Subcutaneous abdominal adipose tissue (tissue), 5 donors: ENCODE results near the gene USF1.
"Not testable (repeated sequence)": the region's sequence is repeated elsewhere in the genome, so short reads cannot be mapped to it uniquely, and the experiment has no call there.

Experiments
- H3K27ac ChIP-seq: one replicate; pipeline ENCODE4 v1.7.0; 2013; ENCODE audit warnings: low read depth, mild to moderate bottlenecking, inconsistent platforms, low read length, moderate library complexity
- H3K27me3 ChIP-seq, 5 donors: one replicate each; pipeline ENCODE4 v1.7.0; 2013; ENCODE audit warnings: low read length in 5 of 5, inconsistent platforms in 1 of 5; ENCODE audit not compliant: control insufficient read depth in 5 of 5, insufficient read depth in 4 of 5
- H3K36me3 ChIP-seq, 5 donors: one replicate each; pipeline ENCODE4 v1.7.0; 2013; ENCODE audit warnings: low read length in 5 of 5; ENCODE audit not compliant: control insufficient read depth in 5 of 5, insufficient read depth in 5 of 5
- H3K4me1 ChIP-seq, 5 donors: one replicate each; pipeline ENCODE4 v1.7.0; 2013; ENCODE audit warnings: low read length in 5 of 5, mild to moderate bottlenecking in 3 of 5, moderate library complexity in 1 of 5; ENCODE audit not compliant: control insufficient read depth in 5 of 5, insufficient read depth in 5 of 5
- H3K4me3 ChIP-seq, 5 donors: one replicate each; pipeline ENCODE4 v1.7.0; 2013; ENCODE audit warnings: low read length in 5 of 5, low read depth in 1 of 5
- H3K9ac ChIP-seq, 5 donors: one replicate each; pipeline ENCODE4 v1.7.0; 2013; ENCODE audit warnings: low read length in 5 of 5, mild to moderate bottlenecking in 4 of 5, moderate library complexity in 3 of 5
- H3K9me3 ChIP-seq, 5 donors: one replicate each; pipeline ENCODE4 v1.7.0; 2013; ENCODE audit warnings: low read length in 5 of 5; ENCODE audit not compliant: control insufficient read depth in 5 of 5
- donor health status: healthy.
- donor health status: healthy.
- donor health status: healthy.
- donor health status: healthy.
- donor health status: healthy.

Gene USF1

GRCh38 chr1:160999376-160999775 lies 46.4 kb downstream of the USF1 start:
- Histone ChIP-seq H3K4me3 (no peak overlapping the region), H3K27ac (peak overlapping the region; percentile 79), H3K27me3 (no peaks in the 10 kb centered on the region), H3K9me3 (no peaks in the 10 kb centered on the region), H3K36me3 (peaks cover 0 to 31% (median 28%) of the 10 kb centered on the region in 5 donors), H3K4me1 (peaks cover 2 to 18% (median 13%) of the 10 kb centered on the region in 5 donors), H3K9ac (no peak overlapping the region)

GRCh38 chr1:160997323-160998038 lies 48.3 kb downstream of the USF1 start:
- H3K36me3 ChIP-seq, result peaks cover 0 to 31% (median 28%) of the 10 kb centered on the region in 5 donors
- no peak overlapping the region for H3K4me3 ChIP-seq
- no peaks in the 10 kb centered on the region for H3K9me3 ChIP-seq
- peak overlapping the region; percentile 79 for H3K27ac ChIP-seq
- peak overlapping the region in 3 of 5 donors; percentile 23 to 55 (median 27) for H3K9ac ChIP-seq
- peaks cover 2 to 18% (median 13%) of the 10 kb centered on the region in 5 donors for H3K4me1 ChIP-seq
- H3K27me3 ChIP-seq, result no peaks in the 10 kb centered on the region

- H3K36me3 ChIP-seq, result peaks cover 0 to 31% (median 28%) of the 10 kb centered on the region in 5 donors
- no peaks in the 10 kb centered on the region for H3K9me3 ChIP-seq
- peaks cover 2 to 13% (median 6%) of the 10 kb centered on the region in 5 donors for H3K4me1 ChIP-seq
- no peaks in the 10 kb centered on the region for H3K27me3 ChIP-seq
- no peak overlapping the region for H3K4me3 ChIP-seq
- no peak overlapping the region for H3K9ac ChIP-seq
- H3K27ac ChIP-seq, result peak overlapping the region; percentile 14
Measured at GRCh38 chr1:160996178-160996577, 49.6 kb downstream of the USF1 start.

GRCh38 chr1:160993544-160994193 lies 52.1 kb downstream of the USF1 start:
- Histone ChIP-seq H3K4me3 (no peak overlapping the region), H3K9ac (no peak overlapping the region), H3K27ac (no peak overlapping the region), H3K9me3 (no peaks in the 10 kb centered on the region), H3K36me3 (peaks cover 0 to 6% (median 5%) of the 10 kb centered on the region in 5 donors), H3K27me3 (no peaks in the 10 kb centered on the region), H3K4me1 (peaks cover 2 to 19% (median 11%) of the 10 kb centered on the region in 5 donors)

- H3K4me1 ChIP-seq, H3K9ac ChIP-seq, H3K9me3 ChIP-seq, H3K27ac ChIP-seq, H3K36me3 ChIP-seq, H3K27me3 ChIP-seq, H3K4me3 ChIP-seq: not testable (repeated sequence)
Measured at GRCh38 chr1:160992036-160992435, 53.7 kb downstream of the USF1 start.
